HG02943 (cell line): ENCODE results near the gene ZNF226.
"Not testable (repeated sequence)": the region's sequence is repeated elsewhere in the genome, so short reads cannot be mapped to it uniquely, and the experiment has no call there.

Experiments
- ATAC-seq: cut with Tn5 transposase; IDR thresholded peaks from one replicate; pipeline ENCODE4 v1.9.1; 2021; ENCODE audit warnings: mild to moderate bottlenecking, low read depth, moderate library complexity; ENCODE audit not compliant: unreplicated experiment

The ZNF226 gene

DNA sequence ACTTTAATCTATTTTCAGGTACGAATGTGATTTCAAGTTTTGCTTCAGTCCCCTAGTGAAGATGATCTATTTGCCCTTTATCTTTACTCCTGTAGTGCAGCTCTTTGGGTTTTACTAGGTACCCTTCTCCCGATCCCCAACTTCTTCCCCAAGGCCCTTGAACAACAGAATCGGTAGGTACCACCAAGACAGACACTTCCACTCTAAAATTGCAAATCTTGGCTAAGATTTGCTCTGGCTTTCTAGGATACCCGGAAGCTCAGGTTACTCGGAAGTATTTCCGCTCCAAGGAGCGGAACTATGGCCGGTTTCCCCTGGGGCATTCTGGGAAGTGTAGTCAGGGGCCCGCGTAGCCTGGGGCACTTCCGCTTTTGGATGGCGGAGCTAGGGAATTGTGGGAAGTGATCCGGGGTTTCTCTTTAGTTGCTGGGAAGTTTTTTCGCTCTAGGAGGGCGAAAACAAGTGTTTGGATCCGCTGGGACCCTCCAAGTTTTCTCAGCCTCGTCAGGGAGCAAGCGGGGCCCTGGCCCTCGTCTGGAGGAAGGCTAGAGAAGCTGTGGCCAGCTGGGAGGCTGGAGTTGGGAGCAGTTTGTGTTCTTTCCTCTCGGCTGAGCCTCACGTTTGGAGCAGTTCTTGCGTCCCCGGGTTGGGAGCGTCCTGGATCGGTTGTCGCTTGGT is 42.4 kb downstream of the ZNF226 start:
- peak; percentile 83 for ATAC-seq

DNA sequence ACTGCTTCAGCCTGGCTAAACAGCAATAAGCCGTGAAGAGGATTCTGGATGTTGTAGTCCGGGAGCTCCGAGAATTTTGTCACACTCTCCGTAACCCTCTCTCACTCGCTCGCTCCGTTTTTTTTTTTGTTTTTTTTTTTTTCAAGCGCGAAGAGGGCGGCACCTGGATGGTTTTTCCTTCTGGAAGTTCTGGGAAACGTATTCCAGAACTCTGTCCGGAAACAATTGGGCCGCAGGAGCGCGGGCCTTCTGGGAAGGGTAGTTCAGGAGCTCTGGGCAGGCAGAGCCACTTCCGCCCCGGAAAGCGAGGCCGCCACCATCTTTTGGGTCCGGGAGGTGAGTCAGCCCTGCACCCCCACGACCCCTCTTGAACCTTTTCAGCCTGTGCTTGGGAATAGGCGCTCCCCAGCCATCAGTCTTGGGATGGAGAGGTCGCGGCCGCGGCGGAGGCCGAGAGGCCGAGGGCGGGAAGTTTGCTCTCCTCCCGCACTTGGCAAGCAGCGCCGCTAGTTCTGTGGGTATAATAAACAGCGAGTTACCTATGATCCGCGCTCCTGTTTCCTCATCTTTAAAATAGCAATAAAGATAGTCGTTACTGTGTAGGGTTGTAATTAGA is 47.5 kb downstream of the ZNF226 start, which contains the start of gene ZNF227:
Gene ZNF227 (plus strand): TSS at position 283 of the 616 bp plus-strand sequence. CDS start 5,261 bp downstream, outside the sequence.
- peak; percentile 83 for ATAC-seq

DNA sequence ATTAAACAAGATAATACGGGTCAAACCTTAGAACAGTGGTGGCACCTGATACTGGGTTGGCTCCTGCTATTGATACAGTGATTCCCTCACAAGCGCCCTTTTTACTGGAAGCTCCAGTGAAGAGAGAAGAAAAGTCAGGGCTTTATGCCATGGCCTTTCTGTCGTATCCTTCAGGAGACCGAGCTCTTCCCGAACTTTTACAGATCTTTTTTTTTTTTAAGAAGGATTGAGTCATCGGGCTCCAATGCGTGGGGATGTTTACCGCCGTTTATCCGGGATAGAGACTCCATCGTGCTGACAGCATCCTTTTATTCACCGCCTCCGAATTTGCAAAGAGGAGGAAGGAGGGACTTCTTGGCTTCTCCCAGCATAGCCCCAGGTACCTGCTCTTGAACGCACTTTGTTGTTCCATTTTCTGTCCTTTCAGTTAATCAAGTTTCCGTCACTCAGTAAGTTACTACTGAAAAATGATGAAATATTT is 48.0 kb downstream of the ZNF226 start:
- ATAC-seq: no peak

DNA sequence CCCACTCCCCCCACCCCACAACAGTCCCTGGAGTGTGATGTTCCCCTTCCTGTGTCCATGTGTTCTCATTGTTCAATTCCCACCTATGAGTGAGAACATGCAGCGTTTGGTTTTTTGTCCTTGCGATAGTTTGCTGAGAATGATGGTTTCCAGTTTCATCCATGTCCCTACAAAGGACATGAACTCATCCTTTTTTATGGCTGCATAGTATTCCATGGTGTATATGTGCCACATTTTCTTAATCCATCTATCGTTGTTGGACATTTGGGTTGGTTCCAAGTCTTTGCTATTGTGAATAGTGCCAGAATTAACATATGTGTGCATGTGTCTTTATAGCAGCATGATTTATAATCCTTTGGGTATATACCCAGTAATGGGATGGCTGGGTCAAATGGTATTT is 55.0 kb downstream of the ZNF226 start:
- not testable (repeated sequence) for ATAC-seq

DNA sequence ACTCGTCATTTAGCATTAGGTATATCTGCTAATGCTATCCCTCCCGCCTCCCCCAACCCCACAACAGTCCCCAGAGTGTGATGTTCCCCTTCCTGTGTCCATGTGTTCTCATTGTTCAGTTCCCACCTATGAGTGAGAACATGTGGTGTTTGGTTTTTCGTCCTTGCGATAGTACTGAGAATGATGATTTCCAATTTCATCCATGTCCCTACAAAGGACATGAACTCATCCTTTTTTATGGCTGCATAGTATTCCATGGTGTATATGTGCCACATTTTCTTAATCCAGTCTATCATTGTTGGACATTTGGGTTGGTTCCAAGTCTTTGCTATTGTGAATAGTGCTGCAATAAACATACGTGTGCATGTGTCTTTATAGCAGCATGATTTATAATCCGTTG is 55.9 kb downstream of the ZNF226 start:
- not testable (repeated sequence) for ATAC-seq

DNA sequence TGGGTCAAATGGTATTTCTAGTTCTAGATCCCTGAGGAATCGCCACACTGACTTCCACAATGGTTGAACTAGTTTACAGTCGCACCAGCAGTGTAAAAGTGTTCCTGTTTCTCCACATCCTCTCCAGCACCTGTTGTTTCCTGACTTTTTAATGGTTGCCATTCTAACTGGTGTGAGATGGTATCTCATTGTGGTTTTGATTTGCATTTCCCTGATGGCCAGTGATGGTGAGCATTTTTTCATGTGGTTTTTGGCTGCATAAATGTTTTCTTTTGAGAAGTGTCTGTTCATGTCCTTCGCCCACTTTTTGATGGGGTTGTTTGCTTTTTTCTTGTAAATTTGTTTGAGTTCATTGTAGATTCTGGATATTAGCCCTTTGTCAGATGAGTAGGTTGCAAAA is 56.4 kb downstream of the ZNF226 start:
- not testable (repeated sequence) for ATAC-seq
